Activated CD4-positive, alpha-beta T cell treated with anti-CD3 and anti-CD28 coated beads for 4 hours (primary cell): ENCODE measurements around the gene UBAP2L.

ENCODE experiments used
- DNase-seq, 2 donors: peaks; one replicate each; pipeline ENCODE4 v3.0.0-alpha.2; 2020

The UBAP2L gene

GRCh38 chr1:154316704-154317103 lies 95.9 kb downstream of the UBAP2L start:
- DNase-seq = no peak

- no peak for DNase-seq
These were observed 97.6 kb downstream of the UBAP2L start for GRCh38 chr1:154318386-154318785.
